ENCODE measurements around the gene FAM167B.

FAM167B gene

GRCh38 chr1:32223683-32224082, 23.3 kb upstream of the FAM167B start:
- DNase-seq (ENCODE audit: low read depth in 2 of 2): no peak

- DNase-seq (ENCODE audit: low read depth in 2 of 2): no peak
Observed at GRCh38 chr1:32224285-32224684, 22.7 kb upstream of the FAM167B start.

- no peak for DNase-seq (ENCODE audit: low read depth in 2 of 2)
Observed at GRCh38 chr1:32228771-32229170, 18.3 kb upstream of the FAM167B start.

- DNase-seq (ENCODE audit: low read depth in 2 of 2): no peak
Observed at GRCh38 chr1:32231843-32232432, 15.1 kb upstream of the FAM167B start.

- no peak for DNase-seq (ENCODE audit: low read depth in 2 of 2)
Observed at GRCh38 chr1:32232558-32233304, 14.3 kb upstream of the FAM167B start.

- DNase-seq (ENCODE audit: low read depth in 2 of 2): no peak
Observed at GRCh38 chr1:32234792-32235191, 12.2 kb upstream of the FAM167B start.

GRCh38 chr1:32239337-32239736, 7.7 kb upstream of the FAM167B start:
- DNase-seq (ENCODE audit: low read depth in 2 of 2): no peak

GRCh38 chr1:32239790-32240139, 7.3 kb upstream of the FAM167B start:
- no peak for DNase-seq (ENCODE audit: low read depth in 2 of 2)

GRCh38 chr1:32240140-32240951, 6.7 kb upstream of the FAM167B start:
- DNase-seq (ENCODE audit: low read depth in 2 of 2): peak in 1 of 2 donors; percentile 28

GRCh38 chr1:32241001-32241763, 5.8 kb upstream of the FAM167B start:
- DNase-seq (ENCODE audit: low read depth in 2 of 2): no peak

GRCh38 chr1:32242341-32242851, 4.6 kb upstream of the FAM167B start:
- no peak for DNase-seq (ENCODE audit: low read depth in 2 of 2)

- DNase-seq (ENCODE audit: low read depth in 2 of 2): no peak
Observed at GRCh38 chr1:32247452-32247851, 430 bp downstream of the FAM167B start.

GRCh38 chr1:32247983-32248889, 1.2 kb downstream of the FAM167B start:
- peak in 1 of 2 donors; percentile 53 for DNase-seq (ENCODE audit: low read depth in 2 of 2)

- DNase-seq (ENCODE audit: low read depth in 2 of 2): peak; percentile 63 to 74
Observed at GRCh38 chr1:32249831-32250525, 3.0 kb downstream of the FAM167B start.

- peak in 1 of 2 donors; percentile 43 for DNase-seq (ENCODE audit: low read depth in 2 of 2)
Observed at GRCh38 chr1:32250893-32251716, 4.1 kb downstream of the FAM167B start, which contains the start of gene LCK. Gene LCK, plus strand, starts transcription at chr1:32251265. Its CDS starts 23,065 bp downstream, at chr1:32274330.

- no peak for DNase-seq (ENCODE audit: low read depth in 2 of 2)
Observed at GRCh38 chr1:32255072-32256071, 8.3 kb downstream of the FAM167B start.

- no peak for DNase-seq (ENCODE audit: low read depth in 2 of 2)
Observed at GRCh38 chr1:32256473-32257226, 9.6 kb downstream of the FAM167B start.
